GM12878 (cell line): ENCODE measurements around the gene SLC19A3. TPM values are rescaled to one million over a fixed set of nuclear protein-coding genes. Genes with fewer than 3 reads are reported as not detected.

ENCODE experiments used
- ATAC-seq: fragments of 200-7000 bp; cut with Tn5 transposase; 3 replicates; pipeline ENCODE4 v1.9.1; 2020; ENCODE audit warnings: mild to moderate bottlenecking, moderate library complexity
- BruUV-seq: library from RNA; stranded (reverse); fragments of 400-500 nt; replicated peaks from 2 replicates; lab custom pipeline; 2021; lab: Mats Ljungman, UMichigan
- CTCF ChIA-PET: fragments of 300-600 bp; sonication (Branson Sonifier 250); formaldehyde crosslinking; extraction: SDS; loops from one replicate; lab custom pipeline; 2021; ENCODE audit warnings: inconsistent platforms; lab: Yijun Ruan, JAX
- POLR2A ChIA-PET: fragments of 350-600 bp; formaldehyde crosslinking; extraction: SDS; loops from one replicate; lab custom pipeline; 2021; ENCODE audit warnings: inconsistent platforms; lab: Charles Lee
- RAD21 ChIA-PET: fragments of 300-600 bp; sonication (Branson Sonifier 250); formaldehyde crosslinking; loops from one replicate; lab custom pipeline; 2023; ENCODE audit warnings: antibody characterized with exemption; ENCODE audit not compliant: unreplicated experiment; lab: Charles Lee
- SMC1A ChIA-PET: fragments of 300-600 bp; sonication (Branson Sonifier 250); formaldehyde crosslinking; loops from one replicate; lab custom pipeline; 2023; ENCODE audit not compliant: unreplicated experiment, uncharacterized antibody; lab: Charles Lee
- DNase-seq: peaks from one replicate; pipeline ENCODE4 v3.0.0-alpha.2; 2011; ENCODE audit warnings: low read depth, low spot score
- FAIRE-seq: peaks from 3 replicates; lab custom pipeline; 2011; peaks lifted over from hg19 to GRCh38; lab: Jason Lieb, UNC
- H2AFZ ChIP-seq: 2 replicates; pipeline ENCODE4 v1.6.0; 2011; ENCODE audit warnings: low read depth, low read length, control low read depth; ENCODE audit not compliant: control insufficient read depth
- H3K27ac ChIP-seq: 2 replicates; pipeline ENCODE4 v1.5.1; 2011; ENCODE audit warnings: control low read depth; ENCODE audit not compliant: control insufficient read depth, insufficient read depth
- H3K27me3 ChIP-seq, 2 experiments: replicated peaks in 1 of 2; 2 replicates each; pipeline versions ENCODE4 v1.6.0 to v1.6.1; 2011; ENCODE audit warnings: low read length in 1 of 2; ENCODE audit not compliant: control insufficient read depth in 2 of 2, insufficient read depth in 2 of 2
- H3K36me3 ChIP-seq, 2 experiments: 2 replicates each; pipeline ENCODE4 v1.5.1; 2011; ENCODE audit warnings: low read length in 1 of 2; ENCODE audit not compliant: control insufficient read depth in 2 of 2, insufficient read depth in 2 of 2
- H3K4me1 ChIP-seq: 2 replicates; pipeline ENCODE4 v1.6.1; 2011; ENCODE audit warnings: mild to moderate bottlenecking, low read length, moderate library complexity, mixed read lengths; ENCODE audit not compliant: control insufficient read depth, insufficient read depth
- H3K4me2 ChIP-seq: 2 replicates; pipeline ENCODE4 v1.6.0; 2011; ENCODE audit warnings: control low read depth; ENCODE audit not compliant: control insufficient read depth, insufficient read depth
- H3K4me3 ChIP-seq: fragments of 200-600 bp; sonication (generic); 2 replicates; pipeline ENCODE4 v1.5.1; 2016
- H3K79me2 ChIP-seq: 2 replicates; pipeline ENCODE4 v1.6.0; 2011; ENCODE audit warnings: low read length; ENCODE audit not compliant: control insufficient read depth, insufficient read depth
- H3K9ac ChIP-seq: 2 replicates; pipeline ENCODE4 v1.8.0; 2011; ENCODE audit warnings: low read length, control low read depth, mixed read lengths; ENCODE audit not compliant: control insufficient read depth, insufficient read depth
- H3K9me3 ChIP-seq: replicated peaks from 3 replicates; pipeline ENCODE4 v1.5.1; 2011; ENCODE audit warnings: mild to moderate bottlenecking, low read length; ENCODE audit not compliant: control insufficient read depth, insufficient read depth
- H4K20me1 ChIP-seq: 2 replicates; pipeline ENCODE4 v1.6.0; 2011; ENCODE audit not compliant: control insufficient read depth, insufficient read depth
- MTA2 ChIP-seq: fragments of 450-650 bp; IDR thresholded peaks from 2 replicates; pipeline ENCODE4 v1.6.1; 2016; ENCODE audit warnings: low read depth, mild to moderate bottlenecking, moderate library complexity
- NR2F1 ChIP-seq: fragments of 450-650 bp; conservative IDR thresholded peaks from 2 replicates; pipeline ENCODE4 v1.6.1; 2017; ENCODE audit warnings: mild to moderate bottlenecking
- POU2F2 ChIP-seq: IDR thresholded peaks from 3 replicates; pipeline ENCODE4 v1.6.1; 2011; ENCODE audit warnings: low read depth, mild to moderate bottlenecking, low read length, borderline replicate concordance
- RAD21 ChIP-seq: IDR thresholded peaks from 2 replicates; pipeline ENCODE4 v1.6.1; 2011; ENCODE audit warnings: mild to moderate bottlenecking, low read depth, low read length, moderate library complexity; ENCODE audit not compliant: insufficient read depth
- RELA ChIP-seq: fragments of 450-650 bp; IDR thresholded peaks from 2 replicates; pipeline ENCODE4 v1.8.0; 2014; ENCODE audit warnings: borderline replicate concordance; ENCODE audit not compliant: partially characterized antibody
- RFX5 ChIP-seq: IDR thresholded peaks from 2 replicates; pipeline ENCODE4 v1.6.1; 2011; ENCODE audit warnings: low read depth, low read length, improper control_type of control experiment
- SMC3 ChIP-seq: IDR thresholded peaks from 2 replicates; pipeline ENCODE4 v1.6.1; 2011; ENCODE audit warnings: low read length, improper control_type of control experiment, borderline replicate concordance
- TAF1 ChIP-seq: IDR thresholded peaks from 2 replicates; pipeline ENCODE4 v1.6.1; 2011; ENCODE audit warnings: mild to moderate bottlenecking, low read depth, low read length, borderline replicate concordance
- TCF12 ChIP-seq: IDR thresholded peaks from 2 replicates; pipeline ENCODE4 v1.6.1; 2011; ENCODE audit warnings: low read depth, mild to moderate bottlenecking, low read length
- YY1 ChIP-seq: IDR thresholded peaks from 2 replicates; pipeline ENCODE4 v1.6.1; 2011; ENCODE audit warnings: low read depth, mild to moderate bottlenecking, low read length
- ZBED1 ChIP-seq: IDR thresholded peaks from 2 replicates; pipeline ENCODE4 v1.6.1; 2016; ENCODE audit warnings: borderline replicate concordance
- ZNF384 ChIP-seq: IDR thresholded peaks from 2 replicates; pipeline ENCODE4 v1.6.1; 2012; ENCODE audit warnings: low read depth, mild to moderate bottlenecking, low read length, improper control_type of control experiment, borderline replicate concordance
- WGBS: methylation state at CpG from one replicate; pipeline ENCODE4 v1.1.6; 2016; ENCODE audit warnings: low lambda C conversion rate; ENCODE audit not compliant: insufficient replicate concordance, insufficient coverage; ENCODE audit errors: missing lambda C conversion rate; 5-methylcytosine and 5-hydroxymethylcytosine counted together
- in situ Hi-C: fragments of 300-500 bp; cut with MboI; formaldehyde crosslinking; loops from 9 replicates; pipeline ENCODE4 v1.14.3; 2018; ENCODE audit warnings: mixed read lengths
- intact Hi-C: fragments of 100-400 bp; cut with micrococcal nuclease; formaldehyde crosslinking; loops from one replicate; pipeline ENCODE4 v1.14.2; 2022; ENCODE audit not compliant: unreplicated experiment
- polyA plus RNA-seq, 11 experiments: library from polyadenylated mRNA; depleted of rRNA in 4 of 11; unstranded in 6 of 11; stranded (reverse) in 5 of 11; fragments of >200 nt; fragmentation: Nextera tagmentation in 4 of 11; fragmentation: Illumina TruSeq in 1 of 11; extraction: Ambion mirVana in 4 of 11; extraction: Trizol in 1 of 11; gene quantifications; 1 replicate in 1 of 11; 2 replicates in 10 of 11; pipeline versions ENCODE4 v1.2.1 to v1.2.3, GENCODE V29; 2011 to 2016; ENCODE audit warnings: inconsistent platforms in 2 of 11, missing spikeins in 2 of 11, low read depth in 1 of 11
- total RNA-seq, 4 experiments: library from RNA; depleted of rRNA in 3 of 4; stranded (reverse); fragments of >200 nt in 3 of 4; fragmentation: Illumina TruSeq in 1 of 4; extraction: Trizol in 1 of 4; gene quantifications; 2 replicates each; pipeline versions ENCODE4 v1.2.1 to v1.2.3, GENCODE V29; 2013 to 2021
- TF ChIP-seq, protein P1 (sequence below): IDR thresholded peaks from 2 replicates; pipeline ENCODE4 v1.6.1; 2012; ENCODE audit warnings: low read depth, low read length, improper control_type of control experiment
- TF ChIP-seq, protein P2 (sequence below): fragments of 450-650 bp; IDR thresholded peaks from 2 replicates; pipeline ENCODE4 v1.6.1; 2018; ENCODE audit warnings: borderline replicate concordance, mild to moderate bottlenecking; ENCODE audit not compliant: partially characterized antibody
- TF ChIP-seq, protein P3 (sequence below), 3 experiments: IDR thresholded peaks in 2 of 3; conservative IDR thresholded peaks in 1 of 3; 2 replicates each; pipeline ENCODE4 v1.5.1; 2011; ENCODE audit warnings: low read depth in 3 of 3, low read length in 3 of 3, mild to moderate bottlenecking in 3 of 3, control low read depth in 2 of 3, moderate library complexity in 2 of 3, inconsistent platforms in 1 of 3, mixed read lengths in 1 of 3; ENCODE audit not compliant: control insufficient read depth in 2 of 3, insufficient read depth in 1 of 3; ENCODE audit errors: extremely low read depth in 1 of 3

The SLC19A3 gene
- total and polyA plus RNA-seq, 10 of the 15 experiments (the other 5 are each of a cell fraction or from before 2014, with no cell fraction given), result not detected

DNA sequence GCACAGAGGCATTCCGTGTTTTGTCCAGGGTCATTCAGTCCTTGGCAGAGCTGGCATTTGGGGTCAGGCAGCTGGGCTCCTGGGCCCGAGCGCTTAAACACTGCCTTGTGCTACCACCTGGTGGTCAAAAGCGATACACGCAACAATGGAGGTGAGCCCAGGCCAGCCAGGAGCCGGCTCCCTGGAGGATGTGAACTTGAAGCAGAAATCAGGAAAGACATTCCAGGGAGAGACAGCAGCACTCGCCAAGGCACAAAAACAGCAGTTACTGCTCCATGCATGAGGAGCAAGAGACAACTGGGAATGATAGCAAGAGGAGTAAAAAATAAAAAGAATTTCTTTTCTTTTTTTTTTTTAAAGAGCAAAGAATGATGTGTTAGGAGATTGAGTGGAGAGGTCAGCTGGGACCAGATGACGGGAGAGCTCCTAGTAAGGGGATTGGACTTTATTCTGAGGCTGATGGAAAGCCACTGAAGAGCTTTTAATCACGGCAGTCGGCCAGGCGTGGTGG, 48.6 kb upstream of the SLC19A3 start:
- H3K9me3 ChIP-seq, result no peaks in the 10 kb centered on the region
- no peaks in the 10 kb centered on the region for H3K27me3 ChIP-seq
- no peak overlapping the region for H3K4me2 ChIP-seq
- intact Hi-C loops, result loop anchor here (1.0 to 5.0 kb wide), 5 partner anchors 108 to 637 kb away; partner anchors contain the start of gene AGFG1
- no peak overlapping the region for H3K4me3 ChIP-seq
- no peaks in the 10 kb centered on the region for H4K20me1 ChIP-seq
- ChIA-PET CTCF (interaction anchor here (0.6 to 13.3 kb wide), 76 partner anchors 8 to 964 kb away, joined by 3 to 387 read pairs (median 4); partner anchors contain the start of genes MFF, SCYGR5, SCYGR8 and TM4SF20), SMC1A (interaction anchor here (0.6 to 6.5 kb wide), 58 partner anchors 10 to 636 kb away, joined by 3 to 64 read pairs (median 4); partner anchors contain the start of gene SLC19A3), POLR2A (interaction anchor here (0.6 to 1.5 kb wide), 5 partner anchors 39 to 361 kb away, joined by 3 to 5 read pairs (median 3); no protein-coding TSS in a partner anchor), RAD21 (interaction anchor here (0.6 to 3.7 kb wide), 51 partner anchors 8 to 637 kb away, joined by 3 to 60 read pairs (median 4); partner anchors contain the start of gene SCYGR1)
- H2AFZ ChIP-seq, result peak overlapping the region; percentile 34; the same call in 1 of the 2 replicates
- in situ Hi-C loops, result loop anchor here (5.0 to 10.0 kb wide), 4 partner anchors 104 to 632 kb away; no protein-coding TSS in a partner anchor
- no TSS peak for BruUV-seq
- FAIRE-seq (peak; percentile 86), ATAC-seq (peak; percentile 100), DNase-seq (no peak)
- no peaks in the 10 kb centered on the region for H3K4me1 ChIP-seq
- no peaks in the 10 kb centered on the region for H3K79me2 ChIP-seq
- H3K9ac ChIP-seq, result no peak overlapping the region
- no peak overlapping the region for H3K27ac ChIP-seq
- no peaks in the 10 kb centered on the region for H3K36me3 ChIP-seq
- TF ChIP-seq RAD21 (peak; percentile 93), MTA2 (no peak), ZBED1 (no peak), SMC3 (peak; percentile 86), RELA (peak; percentile 55), TCF12 (0 out of 2 replicates have a peak, but pooled peaks have one; percentile 57), ZNF384 (0 out of 2 replicates have a peak, but pooled peaks have one; percentile 25), POU2F2 (0 out of 3 replicates have a peak, but pooled peaks have one; percentile 16), NR2F1 (peak; percentile 46), RFX5 (0 out of 2 replicates have a peak, but pooled peaks have one; percentile 42), TAF1 (no peak), YY1 (peak; percentile 91)
- TF ChIP-seq, protein P1, sequence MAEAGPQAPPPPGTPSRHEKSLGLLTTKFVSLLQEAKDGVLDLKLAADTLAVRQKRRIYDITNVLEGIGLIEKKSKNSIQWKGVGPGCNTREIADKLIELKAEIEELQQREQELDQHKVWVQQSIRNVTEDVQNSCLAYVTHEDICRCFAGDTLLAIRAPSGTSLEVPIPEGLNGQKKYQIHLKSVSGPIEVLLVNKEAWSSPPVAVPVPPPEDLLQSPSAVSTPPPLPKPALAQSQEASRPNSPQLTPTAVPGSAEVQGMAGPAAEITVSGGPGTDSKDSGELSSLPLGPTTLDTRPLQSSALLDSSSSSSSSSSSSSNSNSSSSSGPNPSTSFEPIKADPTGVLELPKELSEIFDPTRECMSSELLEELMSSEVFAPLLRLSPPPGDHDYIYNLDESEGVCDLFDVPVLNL, result peak; percentile 38; the same call in 1 of the 2 replicates
- TF ChIP-seq, protein P2, sequence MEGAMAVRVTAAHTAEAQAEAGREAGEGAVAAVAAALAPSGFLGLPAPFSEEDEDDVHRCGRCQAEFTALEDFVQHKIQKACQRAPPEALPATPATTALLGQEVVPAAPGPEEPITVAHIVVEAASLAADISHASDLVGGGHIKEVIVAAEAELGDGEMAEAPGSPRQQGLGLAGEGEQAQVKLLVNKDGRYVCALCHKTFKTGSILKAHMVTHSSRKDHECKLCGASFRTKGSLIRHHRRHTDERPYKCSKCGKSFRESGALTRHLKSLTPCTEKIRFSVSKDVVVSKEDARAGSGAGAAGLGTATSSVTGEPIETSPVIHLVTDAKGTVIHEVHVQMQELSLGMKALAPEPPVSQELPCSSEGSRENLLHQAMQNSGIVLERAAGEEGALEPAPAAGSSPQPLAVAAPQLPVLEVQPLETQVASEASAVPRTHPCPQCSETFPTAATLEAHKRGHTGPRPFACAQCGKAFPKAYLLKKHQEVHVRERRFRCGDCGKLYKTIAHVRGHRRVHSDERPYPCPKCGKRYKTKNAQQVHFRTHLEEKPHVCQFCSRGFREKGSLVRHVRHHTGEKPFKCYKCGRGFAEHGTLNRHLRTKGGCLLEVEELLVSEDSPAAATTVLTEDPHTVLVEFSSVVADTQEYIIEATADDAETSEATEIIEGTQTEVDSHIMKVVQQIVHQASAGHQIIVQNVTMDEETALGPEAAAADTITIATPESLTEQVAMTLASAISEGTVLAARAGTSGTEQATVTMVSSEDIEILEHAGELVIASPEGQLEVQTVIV, result no peak
- TF ChIP-seq, protein P3, sequence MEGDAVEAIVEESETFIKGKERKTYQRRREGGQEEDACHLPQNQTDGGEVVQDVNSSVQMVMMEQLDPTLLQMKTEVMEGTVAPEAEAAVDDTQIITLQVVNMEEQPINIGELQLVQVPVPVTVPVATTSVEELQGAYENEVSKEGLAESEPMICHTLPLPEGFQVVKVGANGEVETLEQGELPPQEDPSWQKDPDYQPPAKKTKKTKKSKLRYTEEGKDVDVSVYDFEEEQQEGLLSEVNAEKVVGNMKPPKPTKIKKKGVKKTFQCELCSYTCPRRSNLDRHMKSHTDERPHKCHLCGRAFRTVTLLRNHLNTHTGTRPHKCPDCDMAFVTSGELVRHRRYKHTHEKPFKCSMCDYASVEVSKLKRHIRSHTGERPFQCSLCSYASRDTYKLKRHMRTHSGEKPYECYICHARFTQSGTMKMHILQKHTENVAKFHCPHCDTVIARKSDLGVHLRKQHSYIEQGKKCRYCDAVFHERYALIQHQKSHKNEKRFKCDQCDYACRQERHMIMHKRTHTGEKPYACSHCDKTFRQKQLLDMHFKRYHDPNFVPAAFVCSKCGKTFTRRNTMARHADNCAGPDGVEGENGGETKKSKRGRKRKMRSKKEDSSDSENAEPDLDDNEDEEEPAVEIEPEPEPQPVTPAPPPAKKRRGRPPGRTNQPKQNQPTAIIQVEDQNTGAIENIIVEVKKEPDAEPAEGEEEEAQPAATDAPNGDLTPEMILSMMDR (IDR thresholded peaks at IDR 0.05 in 2 of 3, conservative IDR thresholded peaks at IDR 0.05 in 1 of 3; ENCODE audit: control insufficient read depth in 2 of 3, extremely low read depth in 1 of 3, insufficient read depth in 1 of 3, low read depth in 3 of 3, low read length in 3 of 3), result peak; percentile 84 to 91 (median 84)
- 17% methylated on average over 11 of the region's 11 CpGs for WGBS
